GM19467 (cell line): ENCODE data around the gene KRTAP2-1.
"Not testable (repeated sequence)": the region's sequence is repeated elsewhere in the genome, so short reads cannot be mapped to it uniquely, and the experiment has no call there.

Experiments used
- ATAC-seq: cut with Tn5 transposase; IDR thresholded peaks from one replicate; pipeline ENCODE4 v1.9.1; 2021; ENCODE audit warnings: mild to moderate bottlenecking, moderate library complexity; ENCODE audit not compliant: unreplicated experiment

Gene KRTAP2-1

GRCh38 chr17:41013606-41014005, 33.5 kb downstream of the KRTAP2-1 start:
- ATAC-seq, result no peak

GRCh38 chr17:41013181-41013580, 33.9 kb downstream of the KRTAP2-1 start:
- no peak for ATAC-seq

- no peak for ATAC-seq
These were observed 34.6 kb downstream of the KRTAP2-1 start for GRCh38 chr17:41012326-41013120.

- no peak for ATAC-seq
These were observed 36.7 kb downstream of the KRTAP2-1 start for GRCh38 chr17:41010441-41010840.

- no peak for ATAC-seq
These were observed 37.2 kb downstream of the KRTAP2-1 start for GRCh38 chr17:41009936-41010335.

- ATAC-seq, result no peak
These were observed 37.8 kb downstream of the KRTAP2-1 start for GRCh38 chr17:41009301-41009760.

- ATAC-seq, result no peak
These were observed 38.3 kb downstream of the KRTAP2-1 start, which contains the start of gene KRTAP3-1 for GRCh38 chr17:41008811-41009210. Gene KRTAP3-1, minus strand, starts transcription at chr17:41009128. Its CDS starts 54 bp downstream, at chr17:41009074.

GRCh38 chr17:41004397-41004796, 42.7 kb downstream of the KRTAP2-1 start:
- ATAC-seq, result no peak

GRCh38 chr17:41003926-41004325, 43.2 kb downstream of the KRTAP2-1 start:
- no peak for ATAC-seq

GRCh38 chr17:41002814-41003213, 44.3 kb downstream of the KRTAP2-1 start:
- no peak for ATAC-seq

GRCh38 chr17:41001795-41002194, 45.3 kb downstream of the KRTAP2-1 start:
- ATAC-seq, result no peak

GRCh38 chr17:40999563-40999962, 47.6 kb downstream of the KRTAP2-1 start, which contains the start of gene KRTAP3-2:
Gene KRTAP3-2, minus strand, starts transcription at chr17:40999906. Its CDS starts 53 bp downstream, at chr17:40999853.
- ATAC-seq, result not testable (repeated sequence)

- no peak for ATAC-seq
These were observed 49.8 kb downstream of the KRTAP2-1 start for GRCh38 chr17:40997361-40997760.

GRCh38 chr17:40996829-40997228, 50.3 kb downstream of the KRTAP2-1 start:
- no peak for ATAC-seq
